Retinal pigment epithelial cell (primary cell): ENCODE results near the gene ACTG2.

ENCODE experiments used
- DNase-seq: peaks from one replicate; pipeline ENCODE4 v3.0.0-alpha.2; 2010; ENCODE audit warnings: low read depth
- H3K4me3 ChIP-seq: 2 replicates; pipeline ENCODE4 v1.5.1; 2011; ENCODE audit warnings: mild to moderate bottlenecking, low read length, control low read depth, moderate library complexity
- TF ChIP-seq, protein P1 (sequence below): conservative IDR thresholded peaks from 2 replicates; pipeline ENCODE4 v1.5.1; 2011; ENCODE audit warnings: low read depth, low read length, control low read depth, inconsistent platforms

The ACTG2 gene

DNA sequence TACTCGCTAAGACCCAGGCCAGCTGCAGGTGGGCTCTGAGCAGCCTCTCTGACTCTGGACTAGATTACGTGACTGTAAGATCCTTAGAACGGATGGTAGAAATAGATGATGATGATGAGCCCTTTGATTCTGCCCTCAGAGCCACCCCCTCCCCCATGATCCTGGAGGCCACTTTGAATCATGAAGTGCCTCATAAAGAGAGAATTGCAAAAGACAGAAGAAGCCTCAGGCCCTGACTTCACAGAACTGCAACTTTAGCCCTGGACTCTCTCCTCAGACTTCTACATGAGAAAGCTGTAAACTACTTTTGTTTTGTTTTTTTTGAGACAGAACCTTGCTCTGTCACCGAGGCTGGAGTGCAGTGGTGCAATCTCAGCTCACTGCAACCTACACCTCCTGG, 76.5 kb downstream of the ACTG2 start:
- H3K4me3 ChIP-seq: no peak overlapping the region
- DNase-seq: no peak
- TF ChIP-seq, protein P1, sequence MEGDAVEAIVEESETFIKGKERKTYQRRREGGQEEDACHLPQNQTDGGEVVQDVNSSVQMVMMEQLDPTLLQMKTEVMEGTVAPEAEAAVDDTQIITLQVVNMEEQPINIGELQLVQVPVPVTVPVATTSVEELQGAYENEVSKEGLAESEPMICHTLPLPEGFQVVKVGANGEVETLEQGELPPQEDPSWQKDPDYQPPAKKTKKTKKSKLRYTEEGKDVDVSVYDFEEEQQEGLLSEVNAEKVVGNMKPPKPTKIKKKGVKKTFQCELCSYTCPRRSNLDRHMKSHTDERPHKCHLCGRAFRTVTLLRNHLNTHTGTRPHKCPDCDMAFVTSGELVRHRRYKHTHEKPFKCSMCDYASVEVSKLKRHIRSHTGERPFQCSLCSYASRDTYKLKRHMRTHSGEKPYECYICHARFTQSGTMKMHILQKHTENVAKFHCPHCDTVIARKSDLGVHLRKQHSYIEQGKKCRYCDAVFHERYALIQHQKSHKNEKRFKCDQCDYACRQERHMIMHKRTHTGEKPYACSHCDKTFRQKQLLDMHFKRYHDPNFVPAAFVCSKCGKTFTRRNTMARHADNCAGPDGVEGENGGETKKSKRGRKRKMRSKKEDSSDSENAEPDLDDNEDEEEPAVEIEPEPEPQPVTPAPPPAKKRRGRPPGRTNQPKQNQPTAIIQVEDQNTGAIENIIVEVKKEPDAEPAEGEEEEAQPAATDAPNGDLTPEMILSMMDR: no peak
